GM18858 (cell line): ENCODE measurements around the gene CRY1.
"Not testable (repeated sequence)": the region's sequence is repeated elsewhere in the genome, so short reads cannot be mapped to it uniquely, and the experiment has no call there.

ENCODE experiments used
- ATAC-seq: cut with Tn5 transposase; IDR thresholded peaks from one replicate; pipeline ENCODE4 v1.9.1; 2021; ENCODE audit not compliant: unreplicated experiment

The CRY1 gene

DNA sequence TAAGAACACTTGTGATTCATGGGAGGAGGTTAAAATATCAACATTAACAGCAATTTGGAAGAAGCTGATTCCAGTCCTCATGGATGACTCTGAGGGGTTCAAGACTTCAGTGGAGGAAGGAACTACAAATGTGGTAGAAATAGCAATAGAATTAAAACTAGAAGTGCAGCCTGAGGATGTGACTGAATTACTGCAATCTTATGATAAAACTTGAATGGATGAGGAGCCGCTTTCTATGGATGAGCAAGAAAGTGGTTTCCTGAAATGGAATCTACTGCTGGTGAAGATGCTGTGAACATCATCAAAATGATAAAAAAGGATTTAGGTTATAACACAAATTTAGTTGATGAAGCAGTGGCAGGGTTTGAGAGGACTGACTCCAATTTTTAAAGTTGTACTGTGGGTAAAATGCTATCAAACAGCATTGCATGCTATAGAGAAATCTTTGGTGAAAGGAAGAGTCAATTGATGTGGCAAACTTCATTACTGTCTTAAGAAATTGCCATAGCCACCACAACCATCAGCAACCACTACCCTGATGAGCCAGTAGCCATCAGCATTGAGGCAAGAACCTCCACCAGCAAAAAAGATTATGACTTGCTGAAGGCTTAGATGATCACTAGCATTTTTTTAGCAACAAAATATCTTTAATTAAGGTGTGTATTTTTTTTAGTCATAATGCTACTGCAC, 80.5 kb downstream of the CRY1 start:
- no peak for ATAC-seq

- no peak for ATAC-seq
These were observed 81.8 kb downstream of the CRY1 start for GRCh38 chr12:107011519-107011918.

GRCh38 chr12:107007411-107007810, 85.9 kb downstream of the CRY1 start:
- ATAC-seq: no peak

- not testable (repeated sequence) for ATAC-seq
These were observed 90.7 kb downstream of the CRY1 start for GRCh38 chr12:107002665-107003064.

DNA sequence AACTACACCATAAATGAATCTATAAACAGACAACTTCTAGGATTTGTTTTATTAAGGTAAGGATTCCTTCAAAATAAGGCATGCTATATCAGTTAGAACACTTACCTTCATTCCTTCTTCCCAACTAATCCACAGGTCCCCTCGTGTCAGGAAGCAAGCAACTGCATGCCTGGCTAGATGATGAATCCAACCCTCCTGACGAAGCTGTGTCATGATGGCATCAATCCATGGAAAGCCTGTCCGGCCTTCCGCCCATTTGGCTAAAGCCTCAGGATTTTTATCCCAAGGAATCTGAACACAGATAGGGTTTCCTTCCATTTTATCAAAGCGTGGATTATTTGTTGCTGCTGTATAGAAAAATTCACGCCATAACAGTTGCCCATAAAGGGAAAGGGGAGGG, 93.9 kb downstream of the CRY1 start:
- ATAC-seq: no peak

DNA sequence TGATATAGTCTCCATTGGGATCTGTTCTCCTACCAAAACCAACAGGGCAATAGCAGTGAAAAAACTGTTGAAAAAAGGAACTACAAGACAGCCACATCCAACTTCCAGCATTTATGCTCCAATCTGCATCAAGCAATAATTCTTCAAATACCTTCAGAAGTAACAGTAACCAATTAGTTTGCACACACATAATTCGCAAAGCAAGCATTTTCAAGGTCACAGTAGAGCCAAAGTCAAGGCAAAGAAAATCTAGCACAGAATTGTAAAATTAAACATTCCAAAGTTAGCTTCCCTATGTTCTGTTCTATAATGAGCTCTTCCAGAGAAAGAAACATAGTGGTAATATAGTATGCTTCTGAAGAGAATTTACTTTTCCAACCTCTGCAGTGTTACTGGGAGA, 95.4 kb downstream of the CRY1 start:
- ATAC-seq: no peak

DNA sequence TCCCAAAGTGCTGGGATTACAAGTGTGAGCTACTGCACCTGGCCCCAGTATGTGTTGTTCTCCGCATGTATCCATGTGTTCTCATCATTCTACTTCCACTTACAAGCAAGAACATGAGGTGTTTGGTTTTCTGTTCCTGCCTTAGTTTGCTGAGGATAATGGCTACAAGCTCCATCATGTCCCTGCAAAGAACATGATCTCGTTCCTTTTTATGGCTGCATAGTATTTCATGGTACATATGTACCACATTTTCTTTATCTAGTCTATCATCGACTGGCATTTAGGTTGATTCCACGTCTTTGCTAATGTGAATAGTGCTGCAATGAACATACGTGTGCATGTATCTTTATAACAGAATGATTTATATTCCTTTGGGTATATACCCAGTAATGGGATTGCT, 97.2 kb downstream of the CRY1 start:
- not testable (repeated sequence) for ATAC-seq

GRCh38 chr12:106994579-106995220, 98.6 kb downstream of the CRY1 start:
- no peak for ATAC-seq

GRCh38 chr12:106987846-106988245, 105.5 kb downstream of the CRY1 start:
- no peak for ATAC-seq

DNA sequence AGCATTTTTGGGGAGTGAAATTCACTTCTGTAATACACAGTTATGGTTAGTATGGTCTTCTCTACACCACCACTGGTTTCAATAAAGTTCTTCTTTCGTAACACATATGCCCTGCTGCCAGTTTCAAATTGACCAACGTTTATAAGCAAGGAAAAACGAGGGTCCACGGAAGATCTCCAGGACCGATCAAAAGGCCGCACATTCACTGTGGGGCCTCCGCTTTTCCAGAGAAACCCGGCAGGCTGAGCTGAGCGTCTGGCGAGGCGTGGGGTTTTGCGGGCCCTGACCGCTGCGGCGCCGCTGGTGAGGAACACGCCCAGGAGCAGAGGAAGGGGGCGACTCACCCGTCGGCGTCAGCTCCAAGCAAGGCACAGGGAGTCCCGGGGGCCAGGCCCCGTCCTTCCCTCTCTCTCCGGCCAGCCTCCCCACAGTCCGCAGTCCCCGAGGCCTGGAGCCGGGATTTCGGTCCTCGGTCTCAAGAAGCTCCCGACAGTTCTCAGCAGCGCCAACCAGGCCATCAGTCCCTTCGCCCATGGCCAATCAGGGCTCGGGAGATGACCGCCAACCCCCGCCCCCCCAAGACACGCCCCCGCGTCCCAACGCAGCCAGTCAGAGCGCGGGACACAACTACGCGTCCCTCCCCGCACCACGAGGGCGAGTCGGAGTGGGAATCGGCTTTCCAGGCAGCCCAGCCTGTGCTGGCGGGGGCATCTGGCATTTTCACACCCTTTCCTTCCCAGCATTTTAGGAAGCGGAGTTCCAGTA, 106.5 kb downstream of the CRY1 start, which contains the start of gene MTERF2:
Gene MTERF2 (minus strand): TSS at position 522 of the 765 bp plus-strand sequence. CDS start 8,432 bp downstream, outside the sequence.
- peak; percentile 76 for ATAC-seq

DNA sequence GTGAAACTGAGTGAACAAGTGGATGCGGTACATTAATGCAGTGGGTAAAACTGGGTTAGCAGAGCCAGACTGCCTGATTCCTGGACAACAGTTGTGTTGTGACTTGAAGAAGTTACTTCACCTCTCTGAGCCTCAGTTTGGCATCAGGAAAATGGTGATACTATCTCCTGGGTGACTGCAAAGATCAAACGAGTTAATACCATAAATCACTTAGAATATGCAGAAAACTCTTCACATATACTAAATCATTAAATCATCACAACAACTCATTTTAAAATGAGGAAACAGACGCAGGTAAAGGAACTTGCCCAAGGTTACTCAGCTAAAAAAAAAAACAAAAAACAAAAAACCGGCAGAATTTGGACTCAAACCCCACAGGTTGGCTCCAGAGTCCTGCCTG, 107.2 kb downstream of the CRY1 start:
- no peak for ATAC-seq

DNA sequence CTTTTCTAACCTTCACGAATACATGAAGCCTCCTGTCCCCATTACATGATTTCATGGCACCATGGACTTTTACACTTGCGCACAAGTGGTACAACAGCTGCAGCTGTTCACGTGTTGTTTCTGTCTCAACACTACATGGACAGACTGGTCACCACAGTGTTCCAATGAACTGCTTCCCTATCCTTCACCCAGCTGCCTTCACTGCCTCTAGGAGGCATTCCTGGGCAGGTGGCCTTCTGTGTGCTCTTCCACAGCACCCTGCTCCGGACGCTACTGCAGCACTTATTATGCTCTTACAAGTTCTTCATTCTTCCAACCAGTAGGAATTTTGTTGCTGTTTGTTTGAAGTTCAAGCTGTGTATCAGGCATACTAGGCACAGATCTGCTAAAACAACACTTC, 107.9 kb downstream of the CRY1 start:
- no peak for ATAC-seq

DNA sequence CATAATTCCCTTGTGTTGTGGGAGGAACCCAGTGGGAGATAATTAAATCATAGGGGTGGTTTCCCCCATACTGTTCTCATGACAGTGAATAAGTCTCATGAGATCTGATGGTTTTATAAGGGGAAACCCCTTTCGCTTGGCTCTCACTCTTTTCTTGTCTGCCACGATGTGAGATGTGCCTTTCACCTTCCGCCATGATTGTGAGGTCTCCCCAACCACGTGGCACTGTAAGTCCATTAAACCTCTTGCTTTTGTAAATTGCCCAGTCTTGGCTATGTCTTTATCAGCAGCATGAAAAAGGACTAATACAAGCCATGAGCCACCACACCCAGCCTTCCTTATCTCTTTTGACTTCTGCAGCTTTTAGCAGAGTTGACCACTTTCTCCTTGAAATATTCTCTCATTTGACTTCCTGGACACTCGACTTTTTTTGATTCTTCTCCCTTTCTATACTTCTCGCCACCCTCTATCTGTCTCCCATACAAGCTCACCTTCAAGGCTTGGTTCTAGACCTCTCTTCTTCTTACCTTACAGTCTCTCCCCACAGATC, 108.7 kb downstream of the CRY1 start:
- no peak for ATAC-seq

GRCh38 chr12:106982229-106982628, 111.1 kb downstream of the CRY1 start:
- no peak for ATAC-seq

DNA sequence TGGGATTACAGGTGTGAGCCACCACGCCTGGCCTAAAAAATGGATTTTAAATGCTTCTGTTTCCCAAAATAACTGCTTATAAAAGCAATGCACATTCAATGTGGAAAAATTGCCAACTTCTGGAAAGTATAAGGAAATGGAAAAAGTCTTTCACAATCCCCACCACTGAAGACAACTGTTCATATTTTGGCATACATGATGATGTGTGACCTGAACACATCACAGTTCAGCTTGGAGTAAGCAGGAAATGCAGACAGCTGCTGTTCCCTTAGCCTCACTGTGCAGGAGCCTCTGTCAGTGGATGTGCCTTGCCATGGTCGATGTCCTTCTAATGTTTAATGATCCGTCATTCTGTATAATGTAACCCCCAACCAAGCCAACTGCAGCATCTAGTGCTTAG, 111.6 kb downstream of the CRY1 start:
- no peak for ATAC-seq

DNA sequence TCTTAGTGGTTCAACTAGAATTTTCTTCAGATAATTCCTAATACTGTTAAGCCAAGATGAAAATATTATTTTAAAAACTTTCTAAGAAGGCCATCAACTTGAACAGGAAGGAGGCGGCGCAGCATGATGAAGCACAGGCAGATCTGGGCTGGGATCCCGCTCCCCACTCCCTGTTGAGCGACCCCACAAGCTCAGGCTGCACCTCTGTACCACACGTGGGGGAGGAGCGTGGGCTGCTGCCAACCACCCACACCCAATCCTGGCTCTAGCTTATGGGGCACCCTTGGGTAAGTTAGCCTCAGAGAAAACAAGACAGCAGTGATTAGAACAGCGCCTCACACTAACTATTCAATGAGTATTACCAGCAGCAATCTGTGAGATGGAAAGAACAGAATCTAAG, 112.4 kb downstream of the CRY1 start:
- no peak for ATAC-seq

- no peak for ATAC-seq
These were observed 115.1 kb downstream of the CRY1 start for GRCh38 chr12:106978035-106978800.

GRCh38 chr12:106976668-106977067, 116.7 kb downstream of the CRY1 start:
- no peak for ATAC-seq

DNA sequence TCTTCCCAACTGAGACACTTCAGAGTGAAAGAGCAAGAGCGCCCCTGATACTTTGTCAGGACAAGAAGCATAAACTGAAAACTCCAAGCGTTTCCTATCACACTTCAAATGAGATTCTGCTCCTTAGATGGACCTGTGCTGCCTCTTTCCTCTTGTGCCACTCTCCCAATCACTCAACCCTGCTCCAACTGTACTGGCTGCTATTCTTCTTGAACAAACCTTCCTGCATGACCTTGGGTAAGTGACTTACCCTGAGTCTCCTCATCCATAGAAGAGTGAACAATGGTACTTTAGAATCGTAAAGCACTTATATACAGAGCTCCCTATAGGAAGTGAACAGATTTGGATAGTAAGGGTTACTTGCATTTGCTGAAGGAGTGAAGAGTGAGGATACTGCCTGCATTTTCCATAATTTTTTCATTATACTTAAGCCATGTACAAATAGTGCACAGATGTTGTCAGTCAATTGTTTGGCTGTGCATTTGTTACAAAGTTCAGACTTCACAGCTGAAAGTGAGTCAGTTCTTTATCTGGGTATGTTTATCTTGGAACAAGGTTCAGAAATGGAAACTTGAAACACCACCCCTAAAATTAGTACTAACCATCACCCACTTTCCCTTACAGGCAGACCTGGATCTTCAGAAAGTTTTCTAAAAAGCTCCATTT, 117.2 kb downstream of the CRY1 start:
- ATAC-seq: no peak

- no peak for ATAC-seq
These were observed 118.3 kb downstream of the CRY1 start for GRCh38 chr12:106975098-106975497.
